IMR-90 (cell line): ENCODE results near the gene HOGA1. TPM values are rescaled to one million over a fixed set of nuclear protein-coding genes. Genes with fewer than 3 reads are reported as not detected.

Experiments used
- ATAC-seq: fragments of 200-7000 bp; cut with Tn5 transposase; 2 replicates; pipeline ENCODE4 v1.9.1; 2020; ENCODE audit warnings: low read depth, mild to moderate bottlenecking, moderate library complexity
- BruUV-seq: library from RNA; stranded (reverse); fragments of 400-500 nt; replicated peaks from 2 replicates; lab custom pipeline; 2021; lab: Mats Ljungman, UMichigan
- CTCF ChIA-PET: fragments of 300-600 bp; formaldehyde crosslinking; extraction: SDS; loops from one replicate; lab custom pipeline; 2021; ENCODE audit warnings: antibody characterized with exemption; lab: Yijun Ruan, JAX
- POLR2A ChIA-PET: fragments of 300-600 bp; sonication (Branson Sonifier 250); formaldehyde crosslinking; loops from one replicate; lab custom pipeline; 2022; ENCODE audit warnings: antibody characterized with exemption; ENCODE audit not compliant: unreplicated experiment; lab: Charles Lee
- DNase-seq: peaks from one replicate; pipeline ENCODE4 v3.0.0; 2013
- H2AFZ ChIP-seq: replicated peaks from 2 replicates; pipeline ENCODE3; 2013; ENCODE audit warnings: low read length, mild to moderate bottlenecking; ENCODE audit not compliant: poor library complexity
- H2AK5ac ChIP-seq: 2 replicates; pipeline ENCODE4 v1.6.1; 2013; ENCODE audit warnings: low read depth, low read length, inconsistent platforms
- H2AK9ac ChIP-seq: replicated peaks from 2 replicates; pipeline ENCODE3; 2013; ENCODE audit warnings: mild to moderate bottlenecking, low read depth, low read length, moderate library complexity; ENCODE audit not compliant: poor library complexity
- H2BK120ac ChIP-seq: 2 replicates; pipeline ENCODE4 v1.6.1; 2013; ENCODE audit warnings: low read depth, low read length, inconsistent platforms
- H2BK15ac ChIP-seq: 3 replicates; pipeline ENCODE4 v1.6.1; 2013; ENCODE audit warnings: low read depth, low read length, inconsistent platforms
- H2BK20ac ChIP-seq: 2 replicates; pipeline ENCODE4 v1.6.1; 2013; ENCODE audit warnings: low read depth, mild to moderate bottlenecking, inconsistent platforms, low read length, moderate library complexity
- H2BK5ac ChIP-seq: 2 replicates; pipeline ENCODE4 v1.6.1; 2013; ENCODE audit warnings: mild to moderate bottlenecking, low read depth, low read length, inconsistent platforms; ENCODE audit not compliant: poor library complexity, severe bottlenecking
- H3K14ac ChIP-seq: replicated peaks from 2 replicates; pipeline ENCODE4 v1.6.1; 2013; ENCODE audit warnings: low read depth, low read length, inconsistent platforms
- H3K18ac ChIP-seq: 2 replicates; pipeline ENCODE4 v1.6.1; 2013; ENCODE audit warnings: low read depth, low read length, control low read depth
- H3K23ac ChIP-seq: 2 replicates; pipeline ENCODE4 v1.6.1; 2013; ENCODE audit warnings: low read depth, low read length, inconsistent platforms
- H3K27ac ChIP-seq: 2 replicates; pipeline ENCODE4 v1.5.1; 2013; ENCODE audit warnings: mild to moderate bottlenecking, control low read depth, low read length; ENCODE audit not compliant: insufficient read depth
- H3K27me3 ChIP-seq: 2 replicates; pipeline ENCODE4 v1.6.1; 2013; ENCODE audit warnings: low read length; ENCODE audit not compliant: control insufficient read depth, insufficient read depth
- H3K36me3 ChIP-seq: 2 replicates; pipeline ENCODE4 v1.6.1; 2013; ENCODE audit warnings: low read length, mixed read lengths; ENCODE audit not compliant: control insufficient read depth, insufficient read depth
- H3K4ac ChIP-seq: 2 replicates; pipeline ENCODE4 v1.6.1; 2013; ENCODE audit warnings: low read depth, low read length, inconsistent platforms
- H3K4me1 ChIP-seq: 2 replicates; pipeline ENCODE4 v1.6.1; 2013; ENCODE audit warnings: low read length, mixed read lengths; ENCODE audit not compliant: control insufficient read depth, insufficient read depth
- H3K4me2 ChIP-seq: 2 replicates; pipeline ENCODE4 v1.6.1; 2013; ENCODE audit warnings: low read depth, mild to moderate bottlenecking, control low read depth, low read length, moderate library complexity
- H3K4me3 ChIP-seq: 2 replicates; pipeline ENCODE4 v1.5.1; 2013; ENCODE audit warnings: low read depth, mild to moderate bottlenecking, control low read depth, low read length, moderate library complexity; ENCODE audit not compliant: insufficient read depth
- H3K56ac ChIP-seq: 2 replicates; pipeline ENCODE4 v1.6.1; 2013; ENCODE audit warnings: low read length, inconsistent platforms; ENCODE audit not compliant: insufficient read depth; ENCODE audit errors: extremely low read depth
- H3K79me1 ChIP-seq, 2 experiments: 2 replicates each; pipeline ENCODE4 v1.6.1; 2013; ENCODE audit warnings: low read length in 2 of 2, inconsistent platforms in 1 of 2, low read depth in 1 of 2
- H3K9ac ChIP-seq: 2 replicates; pipeline ENCODE4 v1.6.1; 2013; ENCODE audit warnings: low read depth, low read length, control low read depth
- H3K9me1 ChIP-seq: 2 replicates; pipeline ENCODE4 v1.6.1; 2013; ENCODE audit warnings: low read length, inconsistent platforms; ENCODE audit not compliant: insufficient read depth
- H3K9me3 ChIP-seq: 2 replicates; pipeline ENCODE4 v1.6.1; 2013; ENCODE audit warnings: low read length; ENCODE audit not compliant: control insufficient read depth, insufficient read depth
- H4K20me1 ChIP-seq: 2 replicates; pipeline ENCODE4 v1.6.1; 2013; ENCODE audit warnings: low read length, inconsistent platforms; ENCODE audit not compliant: insufficient read depth
- H4K5ac ChIP-seq: 2 replicates; pipeline ENCODE4 v1.6.1; 2013; ENCODE audit warnings: mild to moderate bottlenecking, low read depth, low read length, control low read depth
- H4K8ac ChIP-seq, 2 experiments: 2 replicates each; pipeline ENCODE4 v1.6.1; 2013; ENCODE audit warnings: low read depth in 2 of 2, low read length in 2 of 2, control low read depth in 1 of 2, inconsistent platforms in 1 of 2
- H4K91ac ChIP-seq: 2 replicates; pipeline ENCODE4 v1.6.1; 2013; ENCODE audit warnings: low read depth, low read length, inconsistent platforms; ENCODE audit not compliant: insufficient read depth
- BHLHE40 ChIP-seq: fragments of 150-350 bp; IDR thresholded peaks from 2 replicates; pipeline ENCODE4 v1.6.1; 2016; ENCODE audit warnings: mild to moderate bottlenecking, low read depth, low read length
- CEBPB ChIP-seq: IDR thresholded peaks from 2 replicates; pipeline ENCODE4 v1.6.1; 2012; ENCODE audit warnings: low read depth, low read length, improper control_type of control experiment
- CHD1 ChIP-seq: IDR thresholded peaks from 2 replicates; pipeline ENCODE4 v1.6.1; 2012; ENCODE audit warnings: low read depth, low read length, improper control_type of control experiment
- CTCF ChIP-seq: conservative IDR thresholded peaks from 2 replicates; pipeline ENCODE4 v1.5.1; 2012; ENCODE audit warnings: mild to moderate bottlenecking, low read depth, low read length, improper control_type of control experiment
- FOS ChIP-seq: fragments of 150-350 bp; IDR thresholded peaks from 2 replicates; pipeline ENCODE4 v1.6.1; 2016; ENCODE audit warnings: low read depth, low read length
- MAFK ChIP-seq: IDR thresholded peaks from 2 replicates; pipeline ENCODE4 v1.6.1; 2012; ENCODE audit warnings: low read depth, low read length, improper control_type of control experiment
- MAZ ChIP-seq: IDR thresholded peaks from 2 replicates; pipeline ENCODE4 v1.6.1; 2012; ENCODE audit warnings: low read depth, mild to moderate bottlenecking, low read length, improper control_type of control experiment, moderate library complexity, borderline replicate concordance
- MXI1 ChIP-seq: IDR thresholded peaks from 2 replicates; pipeline ENCODE4 v1.6.1; 2012; ENCODE audit warnings: low read depth, mild to moderate bottlenecking, low read length, moderate library complexity, borderline replicate concordance
- NFE2L2 ChIP-seq: fragments of 150-350 bp; IDR thresholded peaks from 2 replicates; pipeline ENCODE4 v1.6.1; 2016; ENCODE audit warnings: low read depth, mild to moderate bottlenecking, low read length
- POLR2A ChIP-seq: IDR thresholded peaks from 2 replicates; pipeline ENCODE4 v1.6.1; 2012; ENCODE audit warnings: mild to moderate bottlenecking, low read depth, low read length
- RAD21 ChIP-seq: IDR thresholded peaks from 2 replicates; pipeline ENCODE4 v1.6.1; 2012; ENCODE audit warnings: low read length, improper control_type of control experiment
- RCOR1 ChIP-seq: IDR thresholded peaks from 2 replicates; pipeline ENCODE4 v1.6.1; 2012; ENCODE audit warnings: mild to moderate bottlenecking, low read length, improper control_type of control experiment; ENCODE audit not compliant: insufficient replicate concordance
- RFX5 ChIP-seq: IDR thresholded peaks from 2 replicates; pipeline ENCODE4 v1.8.0; 2012; ENCODE audit warnings: low read depth, mild to moderate bottlenecking, low read length, moderate library complexity
- SMC3 ChIP-seq: fragments of 150-350 bp; IDR thresholded peaks from 2 replicates; pipeline ENCODE4 v1.6.1; 2016; ENCODE audit warnings: low read depth, mild to moderate bottlenecking, antibody characterized with exemption, low read length, moderate library complexity
- WGBS, 2 experiments: methylation state at CpG; one replicate each; pipeline versions ENCODE4 v1.1.5 to v1.1.7; 2013; ENCODE audit warnings: missing lambda C conversion rate in 2 of 2; ENCODE audit not compliant: insufficient read length in 1 of 2; ENCODE audit errors: extremely low coverage in 2 of 2; 5-methylcytosine and 5-hydroxymethylcytosine counted together
- dilution Hi-C: fragments of 300-500 bp; cut with HindIII; formaldehyde crosslinking; loops from one replicate; pipeline ENCODE4 v1.14.3; 2018; ENCODE audit warnings: low sequenced_read_pairs; ENCODE audit not compliant: unreplicated experiment
- in situ Hi-C: fragments of 300-500 bp; cut with MboI; formaldehyde crosslinking; loops from 3 replicates; pipeline ENCODE4 v1.14.3; 2019; ENCODE audit warnings: low sequenced_read_pairs, inconsistent platforms, mixed read lengths
- intact Hi-C: fragments of 100-400 bp; cut with micrococcal nuclease; formaldehyde crosslinking; loops from 2 replicates; pipeline ENCODE4 v1.10.0; 2022
- polyA plus RNA-seq, 3 experiments: library from polyadenylated mRNA; depleted of rRNA; stranded (reverse); fragments of >200 nt; gene quantifications; 2 replicates each; pipeline ENCODE4 v1.2.3, GENCODE V29; 2012; ENCODE audit warnings: low replicate concordance in 1 of 3
- total RNA-seq: library from RNA; depleted of rRNA; stranded (reverse); fragments of >200 nt; gene quantifications from 2 replicates; pipeline ENCODE4 v1.2.3, GENCODE V29; 2012
- TF ChIP-seq, protein P1 (sequence below): fragments of 150-350 bp; IDR thresholded peaks from 2 replicates; pipeline ENCODE4 v1.6.1; 2017; ENCODE audit warnings: mild to moderate bottlenecking, antibody characterized with exemption, low read length, low read depth
- TF ChIP-seq, protein P2 (sequence below): fragments of 150-350 bp; IDR thresholded peaks from 2 replicates; pipeline ENCODE4 v1.6.1; 2016; ENCODE audit warnings: low read depth, mild to moderate bottlenecking, low read length, moderate library complexity, borderline replicate concordance

Gene HOGA1
- total and polyA plus RNA-seq, 2 of the 4 experiments (the other 2 are of a cell fraction), result 0.36 to 0.41 TPM

- Histone ChIP-seq H2BK20ac (no peak overlapping the region), H4K20me1 (no peaks in the 10 kb centered on the region), H3K27ac (no peak overlapping the region), H4K8ac (no peak overlapping the region), H3K9me1 (no peaks in the 10 kb centered on the region), H3K14ac (no peak overlapping the region), H3K4ac (no peak overlapping the region), H2AK9ac (no peak overlapping the region), H2AK5ac (no peak overlapping the region), H3K56ac (no peak overlapping the region), H3K4me3 (no peak overlapping the region), H3K4me1 (no peaks in the 10 kb centered on the region), H3K79me1 (peaks cover 11 to 18% of the 10 kb centered on the region in 2 experiments; a peak in 2 of 4 replicates), H3K18ac (no peak overlapping the region), H3K9me3 (no peaks in the 10 kb centered on the region), H2BK15ac (no peak overlapping the region), H3K9ac (no peak overlapping the region), H3K27me3 (no peaks in the 10 kb centered on the region), H3K4me2 (no peak overlapping the region), H2BK120ac (no peak overlapping the region), H2BK5ac (no peak overlapping the region), H4K5ac (no peak overlapping the region), H2AFZ (no peak overlapping the region), H4K91ac (no peak overlapping the region), H3K36me3 (peaks cover 12% of the 10 kb centered on the region), H3K23ac (no peak overlapping the region)
- 33% methylated on average over 1 of the region's 4 CpGs; no CpG with 5 or more reads in 1 of the 2 experiments for WGBS, 2 experiments
- dilution Hi-C loops (no loop called here), intact Hi-C loops (no loop called here), in situ Hi-C loops (no loop called here)
- DNase-seq, result peak; percentile 24
- TF ChIP-seq RAD21, result no peak
- TF ChIP-seq MXI1, result no peak
- TF ChIP-seq POLR2A, result no peak
- no peak for TF ChIP-seq CHD1
- TF ChIP-seq, protein P1, sequence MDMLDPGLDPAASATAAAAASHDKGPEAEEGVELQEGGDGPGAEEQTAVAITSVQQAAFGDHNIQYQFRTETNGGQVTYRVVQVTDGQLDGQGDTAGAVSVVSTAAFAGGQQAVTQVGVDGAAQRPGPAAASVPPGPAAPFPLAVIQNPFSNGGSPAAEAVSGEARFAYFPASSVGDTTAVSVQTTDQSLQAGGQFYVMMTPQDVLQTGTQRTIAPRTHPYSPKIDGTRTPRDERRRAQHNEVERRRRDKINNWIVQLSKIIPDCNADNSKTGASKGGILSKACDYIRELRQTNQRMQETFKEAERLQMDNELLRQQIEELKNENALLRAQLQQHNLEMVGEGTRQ, result no peak
- no peak for TF ChIP-seq FOS
- TF ChIP-seq MAFK, result no peak
- TF ChIP-seq, protein P2, sequence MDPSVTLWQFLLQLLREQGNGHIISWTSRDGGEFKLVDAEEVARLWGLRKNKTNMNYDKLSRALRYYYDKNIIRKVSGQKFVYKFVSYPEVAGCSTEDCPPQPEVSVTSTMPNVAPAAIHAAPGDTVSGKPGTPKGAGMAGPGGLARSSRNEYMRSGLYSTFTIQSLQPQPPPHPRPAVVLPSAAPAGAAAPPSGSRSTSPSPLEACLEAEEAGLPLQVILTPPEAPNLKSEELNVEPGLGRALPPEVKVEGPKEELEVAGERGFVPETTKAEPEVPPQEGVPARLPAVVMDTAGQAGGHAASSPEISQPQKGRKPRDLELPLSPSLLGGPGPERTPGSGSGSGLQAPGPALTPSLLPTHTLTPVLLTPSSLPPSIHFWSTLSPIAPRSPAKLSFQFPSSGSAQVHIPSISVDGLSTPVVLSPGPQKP, result no peak
- TF ChIP-seq CEBPB, result no peak
- no peak for TF ChIP-seq SMC3
- no peak for TF ChIP-seq RFX5
- TF ChIP-seq MAZ, result no peak
- TF ChIP-seq RCOR1, result no peak
- TF ChIP-seq NFE2L2, result no peak
- TF ChIP-seq CTCF, result no peak
- TF ChIP-seq BHLHE40, result no peak; the same call in 1 of the 2 replicates
- no TSS peak for BruUV-seq
- no peak for ATAC-seq
- ChIA-PET POLR2A (no interaction called here), CTCF (no interaction called here)
Observed at GRCh38 chr10:97564776-97565175, 19.4 kb upstream of the HOGA1 start.
